SU-DHL-6 (cell line): ENCODE results near the gene ZNF423.

Source experiments
- EZH2phosphoT487 ChIP-seq: fragments of 200-600 bp; sonication (generic), shearing (Covaris generic); conservative IDR thresholded peaks from 2 replicates; pipeline ENCODE4 v1.6.1; 2018; ENCODE audit warnings: mild to moderate bottlenecking, antibody characterized with exemption, low read length, moderate library complexity, mixed read lengths
- TF ChIP-seq, protein P1 (sequence below): fragments of 200-600 bp; sonication (generic); IDR thresholded peaks from one replicate; pipeline ENCODE4 v1.5.1; 2017; ENCODE audit warnings: antibody characterized with exemption, mild to moderate bottlenecking, low read length, moderate library complexity; ENCODE audit not compliant: insufficient read depth, poor library complexity, severe bottlenecking

- TF ChIP-seq, protein P1, sequence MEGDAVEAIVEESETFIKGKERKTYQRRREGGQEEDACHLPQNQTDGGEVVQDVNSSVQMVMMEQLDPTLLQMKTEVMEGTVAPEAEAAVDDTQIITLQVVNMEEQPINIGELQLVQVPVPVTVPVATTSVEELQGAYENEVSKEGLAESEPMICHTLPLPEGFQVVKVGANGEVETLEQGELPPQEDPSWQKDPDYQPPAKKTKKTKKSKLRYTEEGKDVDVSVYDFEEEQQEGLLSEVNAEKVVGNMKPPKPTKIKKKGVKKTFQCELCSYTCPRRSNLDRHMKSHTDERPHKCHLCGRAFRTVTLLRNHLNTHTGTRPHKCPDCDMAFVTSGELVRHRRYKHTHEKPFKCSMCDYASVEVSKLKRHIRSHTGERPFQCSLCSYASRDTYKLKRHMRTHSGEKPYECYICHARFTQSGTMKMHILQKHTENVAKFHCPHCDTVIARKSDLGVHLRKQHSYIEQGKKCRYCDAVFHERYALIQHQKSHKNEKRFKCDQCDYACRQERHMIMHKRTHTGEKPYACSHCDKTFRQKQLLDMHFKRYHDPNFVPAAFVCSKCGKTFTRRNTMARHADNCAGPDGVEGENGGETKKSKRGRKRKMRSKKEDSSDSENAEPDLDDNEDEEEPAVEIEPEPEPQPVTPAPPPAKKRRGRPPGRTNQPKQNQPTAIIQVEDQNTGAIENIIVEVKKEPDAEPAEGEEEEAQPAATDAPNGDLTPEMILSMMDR: no peak
- TF ChIP-seq EZH2phosphoT487: no peak
Observed at GRCh38 chr16:49671333-49671732, 184.6 kb downstream of the ZNF423 start.
